Osteocyte (in vitro differentiated cells): ENCODE results near the gene TEX54. TPM values are rescaled to one million over a fixed set of nuclear protein-coding genes. Genes with fewer than 3 reads are reported as not detected.

ENCODE experiments used
- DNase-seq: peaks from one replicate; pipeline ENCODE4 v3.0.0; 2021; ENCODE audit warnings: mixed read lengths; ENCODE audit not compliant: unreplicated experiment; ENCODE audit errors: extremely low spot score
- H3K27ac Mint-ChIP-seq: one replicate; pipeline ENCODE4 v1.8.0; 2021; ENCODE audit warnings: mild to moderate bottlenecking, mixed read lengths; ENCODE audit not compliant: unreplicated experiment
- H3K27me3 Mint-ChIP-seq: one replicate; pipeline ENCODE4 v1.8.0; 2021; ENCODE audit warnings: mixed read lengths; ENCODE audit not compliant: unreplicated experiment
- H3K36me3 Mint-ChIP-seq: one replicate; pipeline ENCODE4 v1.8.0; 2021; ENCODE audit warnings: mixed read lengths; ENCODE audit not compliant: unreplicated experiment
- H3K4me1 Mint-ChIP-seq: one replicate; pipeline ENCODE4 v1.8.0; 2021; ENCODE audit warnings: mixed read lengths; ENCODE audit not compliant: unreplicated experiment
- H3K4me3 Mint-ChIP-seq: one replicate; pipeline ENCODE4 v1.8.0; 2021; ENCODE audit warnings: mild to moderate bottlenecking, moderate library complexity, mixed read lengths; ENCODE audit not compliant: unreplicated experiment
- H3K9me3 Mint-ChIP-seq: one replicate; pipeline ENCODE4 v1.8.0; 2021; ENCODE audit warnings: mixed read lengths; ENCODE audit not compliant: unreplicated experiment
- total RNA-seq: library from RNA; stranded (reverse); gene quantifications from 2 replicates; pipeline ENCODE4 v1.2.1, GENCODE V29; 2021
- TF ChIP-seq, protein P1 (sequence below): fragments of 200-600 bp; sonication (generic); IDR thresholded peaks from 2 replicates; pipeline ENCODE4 v1.5.0; 2021; ENCODE audit warnings: antibody characterized with exemption, mild to moderate bottlenecking, moderate library complexity

Gene TEX54
- total RNA-seq, 1 donor from 2014 or later = not detected

DNA sequence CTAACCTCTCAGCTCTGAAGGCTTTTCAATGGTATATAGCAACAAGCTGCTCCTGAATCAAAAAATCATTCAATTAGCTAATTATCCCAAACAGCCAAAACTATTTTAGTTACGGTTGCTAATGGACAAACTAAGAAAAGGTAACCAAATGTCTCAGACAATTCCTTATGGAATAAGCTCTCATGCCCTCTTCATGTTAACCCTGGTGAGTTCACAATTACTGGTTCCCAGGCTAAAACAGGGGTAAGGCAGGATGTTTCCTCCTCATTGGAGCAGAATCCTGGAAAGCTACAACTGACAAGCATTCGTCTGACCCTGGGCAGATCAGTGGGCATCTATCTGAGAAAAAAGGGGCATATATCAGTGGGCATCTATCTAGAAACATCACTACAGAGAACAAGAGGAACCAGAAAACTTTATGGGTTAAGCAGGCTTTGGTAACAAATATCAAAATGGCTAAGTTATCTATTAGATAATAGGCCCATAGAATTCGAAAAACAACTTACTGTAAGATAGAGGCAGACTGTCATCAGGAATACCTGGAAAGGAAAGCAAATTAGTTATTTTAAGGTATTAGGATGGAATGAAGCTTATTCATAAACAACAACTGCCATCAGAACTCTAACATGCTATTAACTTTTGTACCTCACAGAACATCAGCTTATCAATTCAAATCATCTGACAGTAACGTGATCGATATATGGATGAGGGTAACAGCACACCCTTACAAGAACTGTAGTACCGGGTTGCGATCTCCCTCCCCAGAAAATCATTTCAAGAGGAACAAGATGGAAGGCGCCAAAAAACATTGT lies 21.6 kb upstream of the TEX54 start:
- Mint-ChIP-seq H3K4me3 (peak overlapping the region; percentile 95), H3K4me1 (peaks cover 50% of the 10 kb centered on the region), H3K27me3 (no peaks in the 10 kb centered on the region), H3K9me3 (no peaks in the 10 kb centered on the region), H3K27ac (peak overlapping the region; percentile 93), H3K36me3 (peaks cover 37% of the 10 kb centered on the region)
- DNase-seq = no peak
- TF ChIP-seq, protein P1, sequence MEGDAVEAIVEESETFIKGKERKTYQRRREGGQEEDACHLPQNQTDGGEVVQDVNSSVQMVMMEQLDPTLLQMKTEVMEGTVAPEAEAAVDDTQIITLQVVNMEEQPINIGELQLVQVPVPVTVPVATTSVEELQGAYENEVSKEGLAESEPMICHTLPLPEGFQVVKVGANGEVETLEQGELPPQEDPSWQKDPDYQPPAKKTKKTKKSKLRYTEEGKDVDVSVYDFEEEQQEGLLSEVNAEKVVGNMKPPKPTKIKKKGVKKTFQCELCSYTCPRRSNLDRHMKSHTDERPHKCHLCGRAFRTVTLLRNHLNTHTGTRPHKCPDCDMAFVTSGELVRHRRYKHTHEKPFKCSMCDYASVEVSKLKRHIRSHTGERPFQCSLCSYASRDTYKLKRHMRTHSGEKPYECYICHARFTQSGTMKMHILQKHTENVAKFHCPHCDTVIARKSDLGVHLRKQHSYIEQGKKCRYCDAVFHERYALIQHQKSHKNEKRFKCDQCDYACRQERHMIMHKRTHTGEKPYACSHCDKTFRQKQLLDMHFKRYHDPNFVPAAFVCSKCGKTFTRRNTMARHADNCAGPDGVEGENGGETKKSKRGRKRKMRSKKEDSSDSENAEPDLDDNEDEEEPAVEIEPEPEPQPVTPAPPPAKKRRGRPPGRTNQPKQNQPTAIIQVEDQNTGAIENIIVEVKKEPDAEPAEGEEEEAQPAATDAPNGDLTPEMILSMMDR = no peak

DNA sequence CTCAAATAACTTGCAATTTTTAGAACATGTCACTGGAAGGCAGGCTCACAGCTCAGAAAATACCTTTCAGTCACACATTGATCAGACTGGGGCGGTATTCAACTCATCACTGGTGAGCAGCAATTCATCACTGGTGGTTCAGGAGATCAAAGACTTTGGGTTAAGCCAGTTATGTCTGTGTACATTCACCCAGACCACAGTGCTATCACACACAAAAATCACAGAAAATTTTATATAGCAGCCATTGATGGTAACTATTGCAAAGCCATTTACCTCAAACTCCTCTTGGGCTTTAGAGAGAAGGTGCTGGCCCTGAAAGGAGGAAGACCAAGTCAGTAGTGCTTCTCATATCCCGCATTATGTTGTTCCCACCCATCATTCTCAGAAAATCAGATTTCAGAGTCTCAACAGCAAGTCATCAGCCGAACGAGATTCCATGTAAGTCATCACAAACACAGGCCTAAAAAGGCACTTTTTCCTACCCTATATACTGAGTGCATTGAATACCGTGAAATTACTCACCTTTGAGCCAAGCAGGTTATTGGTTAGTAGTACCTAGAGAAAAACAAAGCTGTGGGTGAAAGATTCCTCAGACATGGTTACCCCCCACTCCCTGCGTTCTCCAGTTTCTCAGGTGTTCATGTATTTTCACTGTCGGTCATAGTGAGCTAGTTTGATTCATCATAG lies 20.8 kb upstream of the TEX54 start:
- no peak for DNase-seq
- peaks cover 48% of the 10 kb centered on the region for H3K4me1 Mint-ChIP-seq
- H3K27me3 Mint-ChIP-seq = no peaks in the 10 kb centered on the region
- peaks cover 37% of the 10 kb centered on the region for H3K36me3 Mint-ChIP-seq
- H3K27ac Mint-ChIP-seq = peak overlapping the region; percentile 43
- H3K4me3 Mint-ChIP-seq = peak overlapping the region; percentile 95
- H3K9me3 Mint-ChIP-seq = no peaks in the 10 kb centered on the region
- TF ChIP-seq, protein P1 = no peak

DNA sequence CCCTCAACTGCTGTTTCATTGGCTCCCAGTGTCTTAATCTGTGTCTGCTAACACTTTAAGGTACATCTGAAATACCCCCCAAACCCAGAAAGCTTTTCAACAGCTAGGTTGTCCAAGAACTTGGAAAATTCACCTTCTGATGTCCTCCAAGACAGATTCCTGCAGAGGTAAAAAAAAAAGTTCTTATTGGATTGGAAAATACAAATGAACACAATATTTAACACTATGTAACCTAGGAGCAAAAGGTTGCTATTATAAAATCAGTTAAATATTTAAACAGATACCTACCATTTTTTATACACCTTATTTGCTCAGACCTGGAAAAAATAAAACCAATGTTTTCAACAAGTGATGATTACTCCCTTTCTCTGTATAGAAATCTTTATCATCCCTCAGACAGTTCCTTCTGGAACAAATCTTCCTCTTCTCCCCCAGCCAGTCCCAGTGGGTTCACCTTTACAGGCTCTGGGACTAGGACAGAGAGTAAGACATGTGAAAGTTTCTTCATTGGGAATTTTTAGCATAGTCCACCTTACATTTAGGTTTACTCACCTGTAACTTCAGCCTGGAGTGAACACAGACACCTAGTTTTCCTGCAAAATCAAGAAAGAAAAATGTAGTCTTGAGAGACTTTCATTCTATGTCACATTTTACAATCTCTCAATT lies 20.0 kb upstream of the TEX54 start:
- DNase-seq = no peak
- H3K4me1 Mint-ChIP-seq = peaks cover 40% of the 10 kb centered on the region
- no peak overlapping the region for H3K4me3 Mint-ChIP-seq
- no peaks in the 10 kb centered on the region for H3K9me3 Mint-ChIP-seq
- H3K27ac Mint-ChIP-seq = no peak overlapping the region
- no peaks in the 10 kb centered on the region for H3K27me3 Mint-ChIP-seq
- peaks cover 37% of the 10 kb centered on the region for H3K36me3 Mint-ChIP-seq
- TF ChIP-seq, protein P1 = no peak

DNA sequence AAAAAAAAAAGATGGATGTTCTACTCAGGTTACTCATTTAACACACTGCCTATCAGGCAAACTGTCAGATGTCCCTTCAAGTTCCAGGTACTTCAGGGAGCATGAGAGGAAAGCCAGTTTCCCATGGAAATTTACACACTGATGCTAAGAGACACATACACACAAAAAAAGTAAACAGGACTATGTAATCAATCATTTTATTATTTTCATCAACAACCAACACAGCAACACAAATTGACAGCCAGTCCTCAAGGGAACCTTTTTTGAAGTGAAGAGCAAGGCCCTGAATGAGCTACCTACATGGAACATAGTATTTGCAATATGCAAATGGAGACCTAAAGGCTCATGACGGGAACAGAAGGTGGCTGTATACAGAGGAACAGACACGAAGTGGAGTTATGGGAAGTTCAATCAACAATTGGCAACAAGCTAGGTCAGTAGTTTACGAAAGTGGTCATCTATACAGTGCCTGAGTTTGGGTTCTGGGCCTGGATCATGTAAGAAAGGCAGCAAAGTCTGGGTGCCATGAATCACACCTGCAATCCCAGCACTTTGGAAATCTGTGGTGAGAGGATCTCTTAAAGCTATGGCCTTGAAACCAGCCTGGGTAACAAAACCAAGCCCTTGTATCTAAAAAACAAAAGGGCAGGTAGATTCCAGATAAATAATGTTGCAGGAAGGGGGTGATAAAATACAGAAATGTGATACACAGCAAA lies 19.3 kb upstream of the TEX54 start:
- no peak overlapping the region for H3K27ac Mint-ChIP-seq
- no peak overlapping the region for H3K4me3 Mint-ChIP-seq
- peaks cover 37% of the 10 kb centered on the region for H3K36me3 Mint-ChIP-seq
- no peaks in the 10 kb centered on the region for H3K27me3 Mint-ChIP-seq
- H3K9me3 Mint-ChIP-seq = no peaks in the 10 kb centered on the region
- TF ChIP-seq, protein P1 = no peak
- DNase-seq = no peak
- peaks cover 34% of the 10 kb centered on the region for H3K4me1 Mint-ChIP-seq
